ENCODE measurements around the gene DRGX.

- no peak for TF ChIP-seq SUZ12 (IDR thresholded peaks at IDR 0.05)
- TF ChIP-seq FOXM1 (IDR thresholded peaks at IDR 0.05; ENCODE audit: borderline replicate concordance), result no peak
- no peak for TF ChIP-seq TARDBP (IDR thresholded peaks at IDR 0.05)
- no peak for TF ChIP-seq BHLHE40 (IDR thresholded peaks at IDR 0.05; ENCODE audit: borderline replicate concordance)
- no peak for TF ChIP-seq ARNT (IDR thresholded peaks at IDR 0.05)
- TF ChIP-seq SP1 (IDR thresholded peaks at IDR 0.05), result no peak
- TF ChIP-seq FOXK2 (IDR thresholded peaks at IDR 0.05), result no peak
- TF ChIP-seq ZNF384 (IDR thresholded peaks at IDR 0.05), result no peak
- TF ChIP-seq CTBP1 (IDR thresholded peaks at IDR 0.05; ENCODE audit: borderline replicate concordance), result no peak
- TF ChIP-seq ELF4 (IDR thresholded peaks at IDR 0.05), result no peak
- no peak for TF ChIP-seq FOXA1 (IDR thresholded peaks at IDR 0.05)
- no peak for TF ChIP-seq HDGF (IDR thresholded peaks at IDR 0.05; ENCODE audit: borderline replicate concordance)
- TF ChIP-seq L3MBTL2 (conservative IDR thresholded peaks at IDR 0.05), result no peak
- TF ChIP-seq NFRKB (IDR thresholded peaks at IDR 0.05), result no peak
Measured at GRCh38 chr10:49417311-49418052, 21.6 kb upstream of the DRGX start.

Measured in HEK293T (cell line).